Calu3 (cell line): ENCODE results near the gene TUBGCP4. TPM values are rescaled to one million over a fixed set of nuclear protein-coding genes. Genes with fewer than 3 reads are reported as not detected.

ENCODE experiments used
- BruUV-seq: library from RNA; stranded (reverse); fragments of 400-500 nt; replicated peaks from 2 replicates; lab custom pipeline; 2021; lab: Mats Ljungman, UMichigan
- CTCF ChIA-PET: fragments of 300-600 bp; sonication (Branson Sonifier 250); formaldehyde crosslinking; loops from one replicate; lab custom pipeline; 2022; ENCODE audit warnings: antibody characterized with exemption; lab: Charles Lee
- DNase-seq: peaks from one replicate; pipeline ENCODE4 v3.0.0; 2022
- H3K27ac Mint-ChIP-seq: one replicate; pipeline ENCODE4 v1.8.0; 2022; ENCODE audit warnings: mixed read lengths; ENCODE audit not compliant: unreplicated experiment
- H3K27me3 Mint-ChIP-seq: one replicate; pipeline ENCODE4 v1.8.0; 2022; ENCODE audit warnings: mixed read lengths; ENCODE audit not compliant: unreplicated experiment
- H3K36me3 Mint-ChIP-seq: one replicate; pipeline ENCODE4 v1.8.0; 2022; ENCODE audit warnings: mild to moderate bottlenecking, moderate library complexity, mixed read lengths; ENCODE audit not compliant: insufficient read depth, unreplicated experiment
- H3K4me1 Mint-ChIP-seq: one replicate; pipeline ENCODE4 v1.8.0; 2022; ENCODE audit warnings: mild to moderate bottlenecking, low read depth, mixed read lengths; ENCODE audit not compliant: unreplicated experiment
- H3K4me3 Mint-ChIP-seq: one replicate; pipeline ENCODE4 v1.8.0; 2022; ENCODE audit warnings: mild to moderate bottlenecking, low read depth, moderate library complexity, mixed read lengths; ENCODE audit not compliant: unreplicated experiment
- H3K9me3 Mint-ChIP-seq: one replicate; pipeline ENCODE4 v1.8.0; 2022; ENCODE audit warnings: low read depth, mixed read lengths; ENCODE audit not compliant: unreplicated experiment
- intact Hi-C: fragments of 100-400 bp; cut with micrococcal nuclease; formaldehyde crosslinking; loops from one replicate; pipeline ENCODE4 v1.10.0; 2022; ENCODE audit not compliant: unreplicated experiment
- total RNA-seq: library from RNA; stranded (reverse); gene quantifications from 2 replicates; pipeline ENCODE4 v1.2.3, GENCODE V29; 2022
- TF ChIP-seq, protein P1 (sequence below): fragments of 200-600 bp; IDR thresholded peaks from one replicate; pipeline ENCODE4 v1.8.0; 2022; ENCODE audit warnings: antibody characterized with exemption; ENCODE audit not compliant: unreplicated experiment

The TUBGCP4 gene
- total RNA-seq, 1 experiment from 2014 or later: 19.3 TPM

DNA sequence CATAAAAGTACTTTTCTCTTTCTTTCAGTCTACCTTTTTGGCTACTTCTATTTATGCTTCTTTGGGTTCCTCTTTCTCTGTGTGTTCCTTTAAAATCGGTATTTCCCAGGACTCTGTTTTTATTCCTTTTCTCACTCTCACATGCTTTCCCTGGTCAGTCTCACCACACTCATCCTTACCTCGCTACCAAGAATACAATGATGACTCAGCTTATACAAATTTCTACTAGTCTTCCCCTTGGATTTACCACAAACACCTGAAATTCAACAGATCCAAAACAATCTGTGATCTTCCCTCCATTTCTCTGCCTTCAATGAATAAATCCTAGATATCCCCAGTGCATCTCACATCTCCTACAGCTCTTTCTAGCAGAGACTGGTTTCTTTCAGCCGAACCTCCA, 52.9 kb downstream of the TUBGCP4 start:
- TF ChIP-seq, protein P1, sequence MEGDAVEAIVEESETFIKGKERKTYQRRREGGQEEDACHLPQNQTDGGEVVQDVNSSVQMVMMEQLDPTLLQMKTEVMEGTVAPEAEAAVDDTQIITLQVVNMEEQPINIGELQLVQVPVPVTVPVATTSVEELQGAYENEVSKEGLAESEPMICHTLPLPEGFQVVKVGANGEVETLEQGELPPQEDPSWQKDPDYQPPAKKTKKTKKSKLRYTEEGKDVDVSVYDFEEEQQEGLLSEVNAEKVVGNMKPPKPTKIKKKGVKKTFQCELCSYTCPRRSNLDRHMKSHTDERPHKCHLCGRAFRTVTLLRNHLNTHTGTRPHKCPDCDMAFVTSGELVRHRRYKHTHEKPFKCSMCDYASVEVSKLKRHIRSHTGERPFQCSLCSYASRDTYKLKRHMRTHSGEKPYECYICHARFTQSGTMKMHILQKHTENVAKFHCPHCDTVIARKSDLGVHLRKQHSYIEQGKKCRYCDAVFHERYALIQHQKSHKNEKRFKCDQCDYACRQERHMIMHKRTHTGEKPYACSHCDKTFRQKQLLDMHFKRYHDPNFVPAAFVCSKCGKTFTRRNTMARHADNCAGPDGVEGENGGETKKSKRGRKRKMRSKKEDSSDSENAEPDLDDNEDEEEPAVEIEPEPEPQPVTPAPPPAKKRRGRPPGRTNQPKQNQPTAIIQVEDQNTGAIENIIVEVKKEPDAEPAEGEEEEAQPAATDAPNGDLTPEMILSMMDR: no peak
- Mint-ChIP-seq H3K27me3 (no peaks in the 10 kb centered on the region), H3K4me3 (no peak overlapping the region), H3K9me3 (no peaks in the 10 kb centered on the region), H3K36me3 (no peaks in the 10 kb centered on the region), H3K4me1 (no peaks in the 10 kb centered on the region), H3K27ac (no peak overlapping the region)
- CTCF ChIA-PET: interaction anchor here (0.6 kb wide), 1 partner anchor 805 kb away, joined by 3 read pairs; no protein-coding TSS in a partner anchor
- no TSS peak for BruUV-seq
- no peak for DNase-seq
- intact Hi-C loops: no loop called here

DNA sequence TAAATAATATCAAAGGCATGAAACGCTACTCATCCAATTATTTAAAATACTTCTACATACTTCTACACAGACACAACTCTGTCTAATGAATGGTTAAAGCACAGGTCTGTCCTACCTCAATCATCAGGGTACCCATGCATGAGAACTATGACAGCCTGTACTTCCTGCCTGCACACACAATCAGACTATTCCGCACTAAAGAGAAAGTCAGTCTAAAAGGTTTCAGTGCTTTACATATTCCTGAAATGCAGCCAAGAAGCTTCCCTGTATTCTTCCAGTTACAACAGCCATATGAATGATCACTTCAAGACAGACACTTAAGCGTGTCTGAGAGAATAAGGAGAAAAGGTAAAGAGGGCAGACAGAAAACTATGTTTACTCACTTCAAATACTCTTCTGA, 58.8 kb downstream of the TUBGCP4 start:
- intact Hi-C loops: no loop called here
- Mint-ChIP-seq H3K4me3 (no peak overlapping the region), H3K9me3 (no peaks in the 10 kb centered on the region), H3K36me3 (peaks cover 5% of the 10 kb centered on the region), H3K4me1 (no peaks in the 10 kb centered on the region), H3K27ac (no peak overlapping the region), H3K27me3 (no peaks in the 10 kb centered on the region)
- CTCF ChIA-PET: no interaction called here
- no TSS peak for BruUV-seq
- TF ChIP-seq, protein P1: no peak
- no peak for DNase-seq

DNA sequence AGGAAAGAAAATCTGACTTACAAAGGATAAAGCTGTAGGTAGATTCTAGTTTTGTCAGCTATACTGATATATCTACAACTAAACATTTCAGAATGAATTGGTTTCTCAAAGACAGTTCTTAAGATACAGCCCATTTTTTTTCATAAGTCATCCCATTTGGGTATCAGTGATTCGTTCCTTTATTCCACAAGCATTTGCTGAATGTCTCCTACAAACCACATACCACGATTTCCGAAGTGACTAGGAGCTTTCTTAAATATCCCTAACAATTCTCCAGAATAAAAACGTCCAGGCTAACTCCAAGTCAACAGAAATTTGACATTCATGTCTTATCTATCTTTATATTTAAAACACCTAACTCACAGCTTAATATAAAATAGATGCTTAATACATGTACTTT, 62.3 kb downstream of the TUBGCP4 start:
- Mint-ChIP-seq H3K9me3 (no peaks in the 10 kb centered on the region), H3K4me3 (no peak overlapping the region), H3K36me3 (peaks cover 5% of the 10 kb centered on the region), H3K27ac (no peak overlapping the region), H3K4me1 (no peaks in the 10 kb centered on the region), H3K27me3 (no peaks in the 10 kb centered on the region)
- TF ChIP-seq, protein P1: no peak
- DNase-seq: no peak
- BruUV-seq: no TSS peak
- intact Hi-C loops: no loop called here
- CTCF ChIA-PET: no interaction called here

DNA sequence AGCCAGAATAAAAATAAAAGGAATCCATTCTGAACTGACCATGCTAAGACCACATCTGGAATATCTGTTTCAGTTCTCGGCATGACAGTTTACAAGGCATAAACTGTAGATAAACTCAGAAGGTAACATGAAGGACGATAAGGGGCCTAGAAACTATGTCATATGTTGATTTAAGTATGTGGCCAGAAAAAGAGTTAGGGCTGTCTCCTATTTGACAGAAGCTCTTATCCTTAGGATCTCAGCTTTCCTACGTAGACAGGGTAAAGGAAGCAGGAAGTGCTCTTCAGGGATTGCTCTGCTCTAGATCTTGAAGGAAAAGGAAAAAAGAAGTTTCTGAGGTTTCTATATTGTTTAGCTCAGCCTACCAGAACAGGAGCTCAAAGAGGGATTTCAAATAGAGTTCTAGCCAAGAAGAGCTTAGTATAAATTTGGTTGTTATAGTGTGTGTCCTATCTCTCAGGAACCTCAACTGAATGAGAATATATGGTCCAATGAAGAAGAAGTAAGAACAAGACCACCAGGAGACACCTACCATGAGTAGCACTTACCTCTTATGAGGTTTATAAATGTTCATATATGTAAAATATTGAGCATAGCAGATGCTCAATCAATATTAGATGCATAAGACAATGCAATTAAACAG, 62.9 kb downstream of the TUBGCP4 start:
- Mint-ChIP-seq H3K27ac (no peak overlapping the region), H3K4me3 (no peak overlapping the region), H3K36me3 (peaks cover 5% of the 10 kb centered on the region), H3K9me3 (no peaks in the 10 kb centered on the region), H3K27me3 (no peaks in the 10 kb centered on the region), H3K4me1 (no peaks in the 10 kb centered on the region)
- CTCF ChIA-PET: no interaction called here
- DNase-seq: no peak
- intact Hi-C loops: no loop called here
- TF ChIP-seq, protein P1: no peak
- no TSS peak for BruUV-seq
